HG02870 (cell line): ENCODE results near the gene FEM1C.
A peak's percentile ranks its signal among the peaks of the same experiment; 100 is the strongest.
"Not testable (repeated sequence)": the region's sequence is repeated elsewhere in the genome, so short reads cannot be mapped to it uniquely, and the experiment has no call there.

ENCODE experiments used
- ATAC-seq: cut with Tn5 transposase; IDR thresholded peaks from one replicate; pipeline ENCODE4 v1.9.1; 2021; ENCODE audit warnings: mild to moderate bottlenecking, moderate library complexity; ENCODE audit not compliant: unreplicated experiment

The FEM1C gene

GRCh38 chr5:115480271-115480670, 64.3 kb downstream of the FEM1C start:
- ATAC-seq = peak; percentile 65

DNA sequence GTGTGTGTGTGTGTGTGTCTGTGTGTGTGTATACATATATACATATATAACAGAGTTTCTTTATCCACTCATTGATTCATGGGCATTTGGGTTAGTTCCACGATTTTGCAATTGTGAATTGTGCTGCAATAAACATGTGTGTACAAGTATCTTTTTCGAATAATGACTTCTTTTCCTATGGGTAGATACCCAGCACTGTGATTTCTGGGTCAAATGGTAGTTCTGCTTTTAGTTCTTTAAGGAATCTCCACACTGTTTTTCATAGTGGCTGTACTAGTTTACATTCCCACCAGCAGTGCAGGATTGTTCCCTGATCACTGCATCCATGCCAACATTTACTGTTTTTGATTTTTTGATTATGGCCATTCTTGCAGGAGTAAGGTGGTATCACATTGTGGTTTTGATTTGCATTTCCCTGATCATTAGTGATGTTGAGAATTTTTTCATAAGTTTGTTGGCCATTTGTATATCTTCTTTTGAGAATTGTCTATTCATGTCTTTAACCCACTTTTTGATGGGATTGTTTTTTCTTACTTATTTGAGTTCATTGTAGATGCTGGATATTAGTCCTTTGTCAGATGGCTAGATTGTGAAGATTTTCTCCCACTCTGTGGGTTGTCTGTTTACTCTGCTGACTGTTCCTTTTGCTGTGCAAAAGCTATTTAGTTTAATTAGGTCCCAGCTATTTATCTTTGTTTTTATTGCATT, 65.3 kb downstream of the FEM1C start:
- not testable (repeated sequence) for ATAC-seq

DNA sequence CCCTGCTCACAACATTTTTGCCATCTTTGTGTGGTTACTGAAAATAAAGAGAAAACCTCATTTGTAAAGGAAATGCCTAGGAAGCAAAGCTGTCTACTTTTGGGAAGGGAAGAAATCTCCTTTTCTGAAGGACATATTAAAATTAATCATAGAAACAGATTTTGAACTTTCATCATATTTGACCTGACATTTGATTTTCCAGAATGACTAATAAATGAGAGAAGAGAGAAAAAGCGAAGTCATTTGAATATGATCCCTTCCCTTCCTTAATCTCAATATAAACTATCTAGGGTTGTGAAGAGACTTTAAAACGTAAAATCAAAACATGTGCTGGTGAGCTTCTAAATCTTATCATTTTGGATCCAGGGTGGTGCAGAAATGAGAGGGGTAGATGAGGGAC, 66.3 kb downstream of the FEM1C start:
- no peak for ATAC-seq

- ATAC-seq = no peak
Observed at GRCh38 chr5:115477581-115477980, 67.0 kb downstream of the FEM1C start.

- no peak for ATAC-seq
Observed at GRCh38 chr5:115475788-115476187, 68.8 kb downstream of the FEM1C start.

- ATAC-seq = no peak
Observed at GRCh38 chr5:115472271-115473025, 72.1 kb downstream of the FEM1C start.

DNA sequence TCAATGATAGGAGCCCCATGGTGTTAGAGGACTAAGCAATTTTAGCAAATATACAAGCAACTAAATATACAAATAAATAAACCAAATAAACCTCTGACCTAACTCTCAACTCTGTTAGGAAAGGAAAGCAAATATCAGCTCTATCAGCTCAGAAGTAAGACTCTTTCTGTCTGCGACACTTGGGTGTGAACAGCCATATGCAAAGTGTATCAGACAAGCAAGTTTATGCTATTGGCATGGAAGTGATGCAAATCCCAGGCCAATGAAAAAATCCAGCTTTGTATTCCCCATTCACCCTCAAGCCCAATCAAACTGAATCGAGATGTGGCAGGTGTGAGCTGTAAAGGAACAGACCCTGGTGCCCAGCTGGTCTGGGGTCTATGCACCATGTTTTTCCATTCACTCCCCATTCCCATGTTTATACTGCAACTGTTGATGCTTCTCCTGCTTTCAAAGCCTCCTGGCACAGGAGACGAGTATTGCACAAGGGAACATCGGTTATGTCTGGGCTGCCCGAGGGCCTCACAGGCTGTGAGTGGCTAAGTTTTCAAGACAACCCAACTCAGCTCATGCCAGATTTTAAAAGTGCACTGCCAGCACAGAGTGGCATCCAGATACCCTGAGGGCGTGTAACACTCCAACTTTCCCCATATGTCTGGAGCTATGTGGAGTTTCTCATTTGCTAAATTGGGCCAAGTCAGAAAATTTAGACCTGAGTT, 73.1 kb downstream of the FEM1C start:
- ATAC-seq = no peak

GRCh38 chr5:115470921-115471320, 73.7 kb downstream of the FEM1C start:
- ATAC-seq = no peak
